Endometrium (tissue), 2 donors: ENCODE data around the gene BCAS3.

ENCODE experiments used
- FAIRE-seq: peaks from 2 replicates; lab custom pipeline; 2012; peaks lifted over from hg19 to GRCh38; lab: Jason Lieb, UNC
- donor health status: control.
- donor health status: control.

Gene BCAS3

GRCh38 chr17:61386251-61386650 is 708.6 kb downstream of the BCAS3 start:
- no peak for FAIRE-seq

GRCh38 chr17:61387011-61387410 is 709.4 kb downstream of the BCAS3 start:
- no peak for FAIRE-seq

GRCh38 chr17:61387511-61388305 is 710.1 kb downstream of the BCAS3 start:
- no peak for FAIRE-seq

- no peak for FAIRE-seq
Measured at GRCh38 chr17:61388561-61389356, 711.1 kb downstream of the BCAS3 start.

- FAIRE-seq, result no peak
Measured at GRCh38 chr17:61389670-61390478, 712.2 kb downstream of the BCAS3 start.

GRCh38 chr17:61390479-61390791 is 712.8 kb downstream of the BCAS3 start:
- no peak for FAIRE-seq

- FAIRE-seq, result no peak
Measured at GRCh38 chr17:61391595-61392291, 714.1 kb downstream of the BCAS3 start.

GRCh38 chr17:61392679-61393078 is 715.0 kb downstream of the BCAS3 start:
- FAIRE-seq, result no peak

- no peak for FAIRE-seq
Measured at GRCh38 chr17:61393550-61393903, 715.9 kb downstream of the BCAS3 start.

GRCh38 chr17:61393904-61394629 is 716.4 kb downstream of the BCAS3 start:
- FAIRE-seq, result no peak

- FAIRE-seq, result no peak
Measured at GRCh38 chr17:61394630-61395408, 717.2 kb downstream of the BCAS3 start.

GRCh38 chr17:61395409-61395982 is 717.8 kb downstream of the BCAS3 start:
- no peak for FAIRE-seq

GRCh38 chr17:61395983-61396585 is 718.4 kb downstream of the BCAS3 start:
- no peak for FAIRE-seq

- FAIRE-seq, result no peak
Measured at GRCh38 chr17:61396586-61397085, 719.0 kb downstream of the BCAS3 start.

GRCh38 chr17:61397086-61397842 is 719.6 kb downstream of the BCAS3 start:
- FAIRE-seq, result no peak

GRCh38 chr17:61398721-61399130 is 721.1 kb downstream of the BCAS3 start:
- FAIRE-seq, result no peak

- FAIRE-seq, result no peak
Measured at GRCh38 chr17:61399131-61400065, 721.7 kb downstream of the BCAS3 start, which contains the start of gene TBX2. TBX2 (plus strand) TSS chr17:61399843; CDS start chr17:61400177, 334 bp downstream.
